NCI-H82 treated with DMSO at 0.1 percent for 48 hours (cell line): Measurements from ENCODE around the gene MIB1.
"Not testable (repeated sequence)": the region's sequence is repeated elsewhere in the genome, so short reads cannot be mapped to it uniquely, and the experiment has no call there.

Source experiments
- DNase-seq: peaks from one replicate; lab custom pipeline; 2025; ENCODE audit not compliant: unreplicated experiment; lab: John Stamatoyannopoulos, UW

The MIB1 gene

DNA sequence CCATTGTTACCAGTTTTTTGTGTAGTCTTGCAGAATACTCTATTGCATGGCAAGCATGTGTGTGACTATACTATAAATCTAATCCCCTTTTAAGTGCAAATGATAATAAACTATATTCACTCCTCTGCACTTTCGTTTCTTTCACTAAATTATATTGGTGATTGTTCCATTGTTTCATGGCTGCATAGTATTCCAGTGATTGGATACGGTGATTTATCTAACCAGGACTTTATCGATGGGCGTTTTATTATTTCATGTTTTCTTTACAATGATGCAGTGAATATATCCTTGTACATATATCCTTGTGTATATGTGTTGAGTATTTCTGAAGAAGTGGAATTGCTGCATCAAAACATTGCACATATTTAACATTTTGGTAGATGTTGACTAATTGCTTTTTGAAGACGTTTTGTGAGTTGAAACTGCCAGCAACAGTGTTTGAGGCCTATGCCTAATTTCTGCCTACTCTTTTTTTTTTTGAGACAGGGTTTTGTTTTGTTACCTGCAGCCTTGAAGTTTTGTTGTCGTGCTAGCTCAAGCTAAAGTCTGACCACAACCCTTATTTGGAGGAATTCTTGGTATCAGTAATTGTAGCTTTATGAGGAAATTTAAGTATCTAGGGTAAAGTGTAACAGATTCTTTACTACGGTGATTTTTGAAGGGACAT, 2.7 kb downstream of the MIB1 start:
- DNase-seq, result no peak

DNA sequence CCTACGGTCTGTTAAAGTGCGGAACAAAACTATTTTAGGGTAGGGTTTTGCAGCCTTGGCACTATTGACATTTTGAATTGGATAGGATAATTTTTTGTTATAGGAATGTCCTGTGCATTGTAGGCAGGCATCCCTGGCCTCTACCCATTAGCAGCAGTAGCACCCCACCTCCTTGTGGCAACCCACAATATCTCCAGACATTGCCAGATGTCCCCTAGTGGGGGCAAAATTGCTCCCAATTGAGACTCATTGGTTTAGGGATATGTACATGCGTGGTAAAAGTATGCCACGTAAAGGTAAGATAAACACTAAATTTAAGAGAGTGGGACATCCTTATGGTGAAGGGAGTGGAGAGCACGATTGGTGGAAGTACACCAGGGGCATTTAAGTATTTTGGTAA, 4.6 kb downstream of the MIB1 start:
- no peak for DNase-seq

DNA sequence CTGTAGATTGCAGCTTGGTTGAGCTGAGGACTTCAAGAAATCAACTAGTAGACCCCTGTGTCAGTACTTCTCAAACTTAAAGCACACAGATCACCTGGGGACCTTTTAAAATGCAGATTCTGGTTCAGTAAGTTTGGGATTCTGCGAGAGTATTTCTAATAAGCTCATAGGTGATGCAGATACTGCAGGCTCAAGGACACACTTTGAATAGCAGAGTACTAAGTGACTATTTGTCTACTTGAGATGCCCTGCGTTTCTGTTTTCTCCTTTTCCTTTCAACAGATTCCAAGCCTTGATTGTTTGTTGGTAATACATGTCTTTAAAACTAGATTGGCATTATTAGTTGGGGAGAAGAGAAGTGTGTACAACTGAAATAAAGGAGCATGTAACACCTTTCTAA, 6.7 kb downstream of the MIB1 start:
- no peak for DNase-seq

DNA sequence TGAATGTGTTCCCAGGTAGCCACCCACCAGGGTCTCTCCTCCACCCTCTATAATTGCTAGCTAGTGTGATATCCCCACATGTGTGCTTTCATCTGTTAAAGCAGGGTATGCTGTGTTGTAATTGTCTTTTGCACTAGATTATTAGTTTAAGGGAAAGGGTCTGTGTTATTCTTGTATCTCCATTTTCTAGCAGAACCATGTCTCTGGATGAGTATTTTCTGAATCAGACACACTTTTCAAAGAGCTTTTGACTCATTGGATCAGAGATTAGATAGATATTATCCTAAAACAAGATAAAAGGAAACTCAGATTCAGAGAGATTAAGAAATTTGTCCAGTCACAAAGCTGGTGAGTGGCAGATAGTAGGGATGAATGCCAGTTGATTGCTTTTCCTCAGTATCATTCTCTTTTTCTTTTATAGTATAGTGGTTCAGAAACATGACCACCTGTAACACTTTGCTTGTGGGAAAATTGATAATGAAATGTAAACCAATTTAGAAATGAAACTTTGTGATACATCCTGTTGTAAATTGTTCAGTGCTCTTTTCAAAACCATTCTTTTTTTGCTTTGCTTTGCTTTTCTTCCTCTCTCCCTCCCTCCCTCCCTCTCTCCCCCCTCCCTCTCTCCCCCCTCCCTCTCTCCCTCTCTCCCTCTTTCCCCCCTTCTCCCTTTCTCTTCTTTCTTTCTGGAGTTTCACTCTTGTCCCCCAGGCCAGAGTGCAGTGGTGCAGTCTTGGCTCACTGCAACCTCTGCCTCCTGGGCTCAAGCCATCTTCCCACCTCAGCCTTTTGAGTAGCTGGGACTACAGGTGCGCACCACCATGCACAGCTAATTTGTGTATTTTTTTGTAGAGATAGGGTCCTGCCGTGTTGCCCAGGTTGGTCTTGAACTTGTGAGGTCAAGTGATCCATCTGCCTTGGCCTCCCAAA, 7.4 kb downstream of the MIB1 start:
- DNase-seq, result no peak

DNA sequence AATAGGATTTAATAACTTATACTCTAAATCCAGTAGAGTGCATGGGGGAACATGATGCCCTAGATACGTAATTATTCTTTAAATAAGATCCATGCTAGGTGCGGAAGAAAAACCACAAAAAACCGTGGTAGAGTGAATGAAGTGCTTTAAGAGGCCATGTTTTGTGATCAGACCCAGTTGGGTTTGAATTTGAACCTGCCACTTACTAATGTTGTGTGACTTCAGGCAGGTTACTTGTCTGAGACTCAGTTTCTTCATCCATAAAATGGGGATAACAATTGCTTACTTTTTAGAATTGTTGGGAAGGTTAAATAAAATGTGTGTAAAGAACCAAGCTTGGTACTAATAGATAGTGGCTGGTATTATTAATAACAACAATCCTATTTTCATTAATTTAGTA, 17.2 kb downstream of the MIB1 start:
- no peak for DNase-seq

DNA sequence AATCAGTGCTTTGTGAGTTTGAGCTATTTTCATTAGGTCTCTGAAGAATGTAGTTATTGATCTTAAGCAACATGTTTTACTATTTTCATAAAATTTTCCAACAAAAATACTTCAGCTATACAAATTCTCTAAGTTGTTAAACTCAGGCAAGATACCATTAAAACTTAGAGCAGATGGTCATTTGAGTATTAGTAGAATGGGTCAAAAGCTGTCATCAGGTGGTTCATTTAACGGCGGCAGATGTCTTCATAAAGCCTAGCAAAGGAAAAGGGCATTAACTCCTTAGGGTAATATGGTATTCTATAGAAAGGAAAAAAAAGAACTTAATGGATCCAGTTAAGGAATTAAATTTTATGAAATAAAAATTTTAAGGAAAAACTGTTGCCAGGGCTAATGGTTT, 19.2 kb downstream of the MIB1 start:
- peak; percentile 67 for DNase-seq

DNA sequence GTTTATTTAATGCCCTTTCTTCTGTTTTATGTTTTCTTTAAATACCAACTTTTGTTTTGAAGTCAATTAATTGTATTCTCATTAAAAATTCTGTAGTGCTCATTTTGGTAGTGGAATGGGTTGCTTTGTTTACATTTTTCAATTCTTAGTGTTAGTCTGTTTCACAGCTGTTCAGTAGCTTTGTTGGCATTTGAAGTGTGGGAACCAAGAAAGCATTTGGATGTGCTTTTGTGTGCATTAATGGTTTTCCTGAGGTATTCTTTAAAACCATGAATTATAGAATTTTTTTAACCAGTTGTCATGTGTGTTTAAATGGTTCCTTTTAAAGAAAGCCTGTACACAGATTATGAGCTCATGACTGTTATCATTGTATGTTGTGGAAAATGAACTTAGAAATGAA, 19.7 kb downstream of the MIB1 start:
- DNase-seq, result no peak

DNA sequence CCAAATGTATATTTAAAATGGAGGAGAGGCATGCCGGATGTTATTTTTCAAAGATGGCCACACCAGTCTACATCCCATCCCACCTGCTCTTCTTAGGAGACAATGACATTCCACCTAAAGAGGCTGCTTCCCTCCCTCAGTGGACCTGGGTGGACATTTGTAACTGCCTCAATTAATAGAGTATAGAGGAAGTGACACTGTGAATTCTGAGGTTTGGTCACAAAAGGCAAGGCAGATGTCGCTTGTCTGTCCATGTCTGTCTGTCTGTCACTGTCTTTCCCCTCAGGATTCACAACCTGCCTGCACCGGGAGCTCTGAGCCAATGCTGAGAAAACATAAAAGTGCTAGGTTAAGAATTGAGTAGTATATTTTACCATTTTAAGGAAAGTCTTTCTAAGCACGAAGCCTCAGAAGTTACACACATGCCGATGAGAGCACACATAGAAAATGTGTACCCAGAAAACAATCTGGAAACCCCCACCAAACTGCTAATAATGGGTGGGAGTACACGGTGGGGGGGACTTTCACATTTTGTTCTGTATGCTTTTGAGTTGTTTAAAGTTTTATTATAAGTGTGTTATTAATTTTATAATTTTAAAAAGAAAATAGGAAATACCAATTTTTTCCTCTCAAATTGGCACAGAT, 21.0 kb downstream of the MIB1 start:
- peak; percentile 16 for DNase-seq

DNA sequence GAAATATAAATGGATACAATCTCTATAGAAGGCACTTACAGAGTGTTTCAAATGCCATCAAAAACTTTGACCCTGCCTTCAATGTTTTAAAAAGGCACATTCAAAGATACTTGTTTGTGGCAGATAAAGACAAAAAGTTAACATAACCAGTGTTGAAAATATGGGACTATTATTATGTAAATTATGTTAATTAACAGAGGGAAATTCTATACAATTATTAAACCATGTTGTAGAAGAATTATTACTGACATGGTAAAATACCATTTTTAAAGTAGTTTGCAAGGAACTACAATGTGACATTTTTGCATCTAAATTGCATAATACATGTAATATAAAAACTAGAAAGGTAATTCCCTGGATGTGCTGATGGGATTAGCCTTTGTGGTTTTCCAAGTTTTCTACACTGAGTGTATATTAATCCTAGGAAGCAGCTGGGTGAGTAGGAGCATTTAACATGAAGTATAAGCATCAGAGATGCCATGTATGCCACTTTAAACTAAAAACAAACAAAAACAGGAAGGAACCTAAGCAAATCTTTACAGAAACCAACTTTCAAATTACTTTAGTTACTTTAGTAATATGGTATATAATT, 21.7 kb downstream of the MIB1 start:
- peak; percentile 43 for DNase-seq

DNA sequence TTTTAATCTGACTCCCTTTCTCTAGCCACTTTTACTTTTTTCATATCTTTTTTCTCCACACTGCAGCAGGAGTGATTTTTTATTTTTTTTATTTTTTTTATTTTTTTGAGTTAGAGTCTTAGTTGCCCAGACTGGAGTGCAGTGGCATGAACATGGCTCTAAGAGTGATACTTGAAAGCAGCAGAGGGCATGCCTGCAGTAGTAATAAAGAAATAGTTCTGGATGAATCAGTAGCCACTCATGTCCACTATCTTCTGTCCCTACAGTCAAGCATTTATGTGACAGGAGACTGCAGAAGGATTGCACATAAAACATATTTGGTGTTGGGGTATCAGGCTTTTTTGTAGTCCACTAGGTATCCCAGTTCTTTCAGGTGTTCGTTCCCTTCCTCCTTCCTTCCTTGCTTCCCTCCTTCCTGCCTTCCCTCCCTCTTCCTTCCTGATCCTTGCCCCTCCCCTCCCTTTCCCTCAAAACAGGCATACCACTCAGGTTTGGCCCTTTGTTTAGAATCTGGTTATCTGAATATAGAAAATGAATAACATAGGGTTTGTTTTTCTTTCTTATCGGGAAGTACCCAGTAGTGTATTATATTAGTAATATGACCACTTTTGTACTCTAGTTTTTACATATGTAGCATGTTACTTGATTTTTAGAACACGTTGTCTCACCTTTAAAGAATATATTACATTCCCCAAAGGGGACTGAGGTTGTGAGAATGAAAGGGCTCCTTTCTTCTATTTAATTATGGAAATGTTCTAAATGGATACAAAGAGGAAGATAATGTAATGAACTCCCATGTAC, 23.5 kb downstream of the MIB1 start:
- no peak for DNase-seq

DNA sequence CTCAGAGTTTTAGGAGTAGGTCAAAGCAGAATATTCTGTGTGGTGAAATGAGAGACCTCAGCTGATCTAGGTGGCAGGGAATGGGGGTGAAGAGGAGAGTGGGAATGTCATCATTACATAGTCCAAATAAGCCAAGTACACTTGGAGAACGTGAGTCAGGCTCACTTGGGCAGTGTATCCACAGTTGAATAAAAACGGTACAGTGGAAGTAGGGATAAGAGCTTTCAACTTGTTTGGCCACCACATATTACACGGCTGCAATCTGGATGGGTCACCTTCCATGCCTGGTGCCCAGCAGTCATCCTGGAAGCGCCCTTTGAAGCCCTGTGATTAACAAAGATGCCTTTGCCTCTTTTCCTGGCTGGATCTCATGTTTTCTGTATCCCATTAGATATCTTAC, 28.6 kb downstream of the MIB1 start:
- no peak for DNase-seq

DNA sequence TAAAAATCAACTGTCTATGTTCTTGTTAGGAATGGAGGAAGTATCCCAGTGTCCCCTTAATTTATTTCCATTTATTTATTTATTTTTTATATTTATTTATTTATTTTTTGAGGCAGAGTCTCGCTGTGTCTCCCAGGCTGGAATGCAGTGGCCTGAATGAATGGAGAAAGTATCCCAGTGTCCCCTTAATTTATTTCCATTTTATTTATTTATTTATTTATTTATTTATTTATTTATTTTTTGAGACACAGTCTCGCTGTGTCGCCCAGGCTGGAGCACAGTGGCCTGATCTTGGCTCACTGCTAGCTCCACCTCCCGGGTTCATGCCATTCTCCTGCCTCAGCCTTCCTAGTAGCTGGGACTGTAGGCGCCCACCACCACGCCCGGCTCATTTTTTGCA, 34.1 kb downstream of the MIB1 start:
- no peak for DNase-seq

DNA sequence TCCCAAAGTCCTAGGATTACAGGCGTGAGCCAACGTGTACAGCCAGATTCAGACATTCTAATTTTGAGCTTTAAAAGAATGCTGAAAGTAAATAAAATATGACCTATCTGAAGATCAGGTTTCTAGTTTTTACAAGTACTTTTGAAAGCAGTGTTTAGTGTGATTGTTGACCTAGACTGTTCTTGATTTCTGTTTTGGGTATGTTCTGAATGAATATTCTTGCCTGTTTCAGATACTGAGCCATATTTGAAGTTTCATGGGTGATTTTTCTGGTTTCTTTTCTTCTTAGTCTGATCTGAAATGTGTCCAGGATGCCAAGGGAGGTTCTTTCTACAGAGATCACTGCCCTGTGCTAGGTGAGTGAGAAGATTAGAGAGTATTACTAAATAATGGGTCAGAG, 37.2 kb downstream of the MIB1 start:
- no peak for DNase-seq

DNA sequence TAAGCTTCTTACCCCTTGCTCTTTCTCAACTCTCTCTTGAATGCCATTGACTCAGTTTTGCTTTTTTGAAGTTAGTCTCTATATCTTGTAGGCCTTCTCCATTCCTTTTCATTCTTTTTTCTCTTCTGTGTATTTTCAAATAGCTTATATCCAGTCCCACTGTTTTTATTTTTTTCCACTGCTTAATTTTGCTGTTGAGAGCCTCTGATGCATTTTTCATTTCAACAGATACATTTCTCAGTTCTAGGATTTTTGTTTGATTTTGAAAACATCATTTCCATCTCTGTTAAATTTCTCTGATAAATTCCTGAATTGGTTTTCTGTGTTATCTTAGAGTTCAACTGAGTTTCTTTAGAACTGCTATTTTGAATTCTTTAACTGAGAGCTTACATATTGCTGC, 45.9 kb downstream of the MIB1 start:
- no peak for DNase-seq

DNA sequence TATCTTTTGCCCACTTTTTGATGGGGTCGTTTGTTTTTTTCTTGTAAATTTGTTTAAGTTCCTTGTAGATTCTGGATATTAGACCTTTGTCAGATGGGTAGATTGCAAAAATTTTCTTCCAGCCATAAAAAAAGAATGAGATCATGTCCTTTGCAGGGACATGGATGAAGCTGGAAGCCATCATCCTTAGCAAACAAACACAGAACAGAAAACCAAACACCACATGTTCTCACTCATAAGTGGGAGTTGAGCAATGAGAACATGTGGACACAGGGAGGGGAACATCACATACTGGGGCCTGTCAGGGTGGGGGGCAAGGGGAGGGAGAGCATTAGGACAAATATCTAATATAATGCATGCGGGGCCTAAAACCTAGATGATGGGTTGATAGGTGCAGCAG, 55.5 kb downstream of the MIB1 start:
- DNase-seq, result not testable (repeated sequence)

DNA sequence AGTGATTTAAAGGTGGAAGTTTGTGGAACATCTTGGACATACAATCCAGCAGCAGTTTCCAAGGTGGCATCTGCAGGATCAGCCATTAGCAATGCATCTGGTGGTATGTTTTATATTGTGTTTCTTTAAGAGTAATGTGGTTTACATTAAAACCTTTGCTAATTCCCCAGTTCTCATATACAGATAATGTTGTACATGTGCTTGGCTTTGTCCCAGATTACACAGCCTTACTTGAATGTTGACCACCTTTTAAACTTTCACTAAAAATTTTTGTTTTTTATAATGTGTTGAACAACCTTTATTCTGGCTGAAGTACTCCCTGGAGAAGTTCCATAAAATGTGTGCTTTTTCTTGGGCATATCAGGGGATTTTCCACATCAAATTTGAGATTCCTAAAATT, 57.5 kb downstream of the MIB1 start:
- DNase-seq, result no peak

DNA sequence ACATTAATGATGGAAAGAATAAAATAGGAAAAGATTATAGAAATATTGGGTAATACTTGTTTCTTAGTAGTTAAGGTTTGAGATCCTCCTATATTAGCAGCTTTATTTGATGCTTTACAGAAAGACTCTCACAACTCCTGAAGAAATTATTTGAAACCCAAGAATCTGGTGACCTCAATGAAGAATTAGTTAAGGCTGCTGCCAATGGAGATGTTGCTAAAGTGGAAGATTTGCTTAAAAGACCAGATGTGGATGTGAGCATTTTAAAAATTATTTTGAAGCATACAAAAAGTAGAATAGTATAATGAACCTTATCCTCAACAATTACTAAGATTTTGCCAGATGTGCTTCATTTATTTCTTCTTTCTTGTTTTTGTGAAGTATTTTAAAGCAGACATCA, 59.1 kb downstream of the MIB1 start:
- no peak for DNase-seq

DNA sequence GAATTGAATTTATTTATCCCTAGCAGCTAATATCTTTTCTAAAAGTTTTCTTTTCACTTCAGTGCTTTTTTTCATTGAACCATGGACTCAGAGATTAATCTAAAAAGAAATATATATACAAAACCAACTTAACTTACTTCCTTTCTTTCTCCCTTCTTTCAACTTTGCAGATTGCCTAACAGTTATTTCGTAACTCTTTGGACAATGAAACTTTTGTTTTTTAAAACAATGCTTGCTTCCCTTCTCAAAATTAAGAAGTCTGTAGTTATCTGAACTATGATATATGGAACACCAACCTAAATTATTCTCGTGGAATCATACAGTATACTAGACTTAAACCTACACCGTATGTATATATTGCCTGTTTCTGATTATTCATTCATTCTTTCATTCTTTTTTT, 62.9 kb downstream of the MIB1 start:
- DNase-seq, result no peak

DNA sequence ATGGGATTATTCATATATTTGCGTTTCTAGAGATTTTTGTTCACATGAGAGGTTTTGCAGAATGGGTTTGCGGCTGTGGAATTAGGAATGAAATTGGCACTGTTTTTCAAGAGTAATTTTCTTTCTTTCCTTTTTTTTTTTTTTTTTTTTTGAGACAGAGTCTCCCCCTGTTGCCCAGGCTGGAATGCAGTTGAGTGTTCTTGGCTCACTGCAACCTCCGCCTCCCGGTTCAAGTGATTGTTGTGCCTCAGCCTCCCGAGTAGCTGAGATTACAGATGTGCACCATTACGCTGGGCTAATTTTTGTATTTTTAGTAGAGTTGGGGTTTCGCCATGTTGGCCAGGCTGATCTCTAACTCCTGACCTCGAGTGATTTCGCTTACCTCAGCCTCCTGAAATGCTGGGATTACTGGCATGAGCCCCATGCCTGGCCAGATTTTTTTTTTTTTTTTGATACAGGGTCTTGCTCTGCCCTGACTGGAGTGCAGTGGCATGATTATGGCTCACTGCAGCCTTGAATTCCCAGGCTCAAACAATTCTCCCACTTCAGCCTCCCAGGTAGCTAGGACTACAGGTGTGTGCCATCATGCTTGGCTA, 65.3 kb downstream of the MIB1 start:
- no peak for DNase-seq

DNA sequence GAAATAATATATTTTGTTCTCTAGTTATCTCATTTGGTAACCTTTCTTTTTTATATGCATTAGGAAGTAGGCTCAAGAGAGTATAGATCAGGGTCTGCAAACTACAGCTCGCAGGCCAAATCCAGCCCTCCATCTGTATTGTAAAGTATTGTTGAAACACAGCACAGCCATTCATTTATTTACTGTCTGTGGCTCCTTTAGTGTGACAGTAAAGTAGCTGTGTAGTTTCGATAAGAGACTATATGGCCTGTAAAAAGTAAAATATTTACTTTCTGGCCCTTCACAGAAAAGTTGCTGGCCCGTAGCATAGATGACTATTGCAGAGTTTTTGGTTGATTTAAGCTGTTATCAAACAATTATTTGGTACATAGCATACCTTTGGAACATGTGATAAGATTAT, 67.6 kb downstream of the MIB1 start:
- no peak for DNase-seq

DNA sequence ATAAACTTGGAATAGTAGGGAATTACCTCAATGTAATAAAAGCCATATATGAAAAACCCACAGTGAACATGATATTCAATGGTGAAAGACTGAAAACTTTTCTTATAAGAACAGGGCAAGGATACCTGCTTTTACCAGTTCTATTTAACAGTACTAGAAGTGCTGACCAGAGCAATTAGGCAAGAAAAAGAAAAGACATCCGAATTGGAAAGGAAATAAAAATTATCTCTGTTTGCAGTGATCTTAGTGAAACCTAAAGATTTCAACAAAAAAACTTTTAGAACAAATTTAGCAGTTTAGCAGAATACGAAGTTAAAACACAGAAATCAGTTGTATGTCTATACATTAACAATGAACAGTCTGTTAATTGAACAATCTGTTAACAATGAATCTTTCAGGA, 69.1 kb downstream of the MIB1 start:
- DNase-seq, result no peak
